GM12873 (cell line): ENCODE measurements around the gene AGPAT2.

Source experiments
- TF ChIP-seq, protein P1 (sequence below): IDR thresholded peaks from 2 replicates; pipeline ENCODE4 v1.5.1; 2012; ENCODE audit warnings: low read depth, mild to moderate bottlenecking, moderate library complexity, low read length, control low read depth; ENCODE audit not compliant: insufficient read depth; ENCODE audit errors: missing control alignments

The AGPAT2 gene

DNA sequence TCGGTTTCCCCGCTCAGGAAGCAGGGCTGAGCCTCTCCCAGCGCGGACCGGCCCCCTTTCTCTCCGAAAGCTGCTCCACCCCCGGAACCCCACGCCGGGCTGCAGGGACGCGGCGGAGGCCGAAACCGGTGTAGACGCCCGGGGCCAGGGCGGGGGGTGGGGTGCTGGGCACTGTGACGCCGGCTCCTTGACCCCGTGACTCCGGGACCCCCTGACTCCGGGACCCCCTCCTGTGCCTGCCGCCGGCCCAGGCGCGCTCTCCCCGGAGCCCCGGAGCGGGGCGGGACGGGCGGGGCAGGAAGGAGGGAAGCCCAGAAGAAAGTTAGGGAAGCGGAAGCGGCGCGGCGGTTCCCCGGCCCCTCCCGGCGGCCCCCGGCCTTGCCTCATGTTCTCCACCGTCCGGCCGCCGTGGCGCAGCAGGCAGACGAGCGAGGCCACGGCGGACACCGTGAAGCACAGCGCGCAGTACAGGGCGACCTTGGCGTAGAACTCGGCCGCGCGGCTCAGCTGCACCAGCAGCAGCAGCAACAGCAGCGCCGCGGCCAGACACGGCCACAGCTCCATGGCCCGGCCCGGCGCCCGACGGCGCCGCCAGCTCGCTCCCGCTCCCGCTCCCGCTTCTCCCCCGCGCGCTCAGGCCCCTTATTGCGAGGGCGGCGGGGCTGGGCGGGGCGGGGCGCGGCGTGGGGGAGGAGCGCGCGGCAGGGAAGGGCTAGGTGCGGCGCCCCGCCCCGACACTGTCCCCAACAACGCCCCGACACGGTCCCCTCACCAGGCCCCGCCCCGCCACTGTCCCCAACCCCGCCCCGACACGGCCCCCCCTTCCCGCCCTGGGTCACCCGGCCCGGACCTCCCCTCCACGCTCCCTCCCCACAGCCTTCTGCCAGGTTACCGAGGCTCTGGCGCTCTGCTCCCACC lies at the start of gene AGPAT2:
Gene AGPAT2, minus strand, starts transcription at position 664 of the 918 bp plus-strand sequence. Its CDS starts 100 bp downstream, at position 564.
- TF ChIP-seq, protein P1, sequence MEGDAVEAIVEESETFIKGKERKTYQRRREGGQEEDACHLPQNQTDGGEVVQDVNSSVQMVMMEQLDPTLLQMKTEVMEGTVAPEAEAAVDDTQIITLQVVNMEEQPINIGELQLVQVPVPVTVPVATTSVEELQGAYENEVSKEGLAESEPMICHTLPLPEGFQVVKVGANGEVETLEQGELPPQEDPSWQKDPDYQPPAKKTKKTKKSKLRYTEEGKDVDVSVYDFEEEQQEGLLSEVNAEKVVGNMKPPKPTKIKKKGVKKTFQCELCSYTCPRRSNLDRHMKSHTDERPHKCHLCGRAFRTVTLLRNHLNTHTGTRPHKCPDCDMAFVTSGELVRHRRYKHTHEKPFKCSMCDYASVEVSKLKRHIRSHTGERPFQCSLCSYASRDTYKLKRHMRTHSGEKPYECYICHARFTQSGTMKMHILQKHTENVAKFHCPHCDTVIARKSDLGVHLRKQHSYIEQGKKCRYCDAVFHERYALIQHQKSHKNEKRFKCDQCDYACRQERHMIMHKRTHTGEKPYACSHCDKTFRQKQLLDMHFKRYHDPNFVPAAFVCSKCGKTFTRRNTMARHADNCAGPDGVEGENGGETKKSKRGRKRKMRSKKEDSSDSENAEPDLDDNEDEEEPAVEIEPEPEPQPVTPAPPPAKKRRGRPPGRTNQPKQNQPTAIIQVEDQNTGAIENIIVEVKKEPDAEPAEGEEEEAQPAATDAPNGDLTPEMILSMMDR, result no peak

DNA sequence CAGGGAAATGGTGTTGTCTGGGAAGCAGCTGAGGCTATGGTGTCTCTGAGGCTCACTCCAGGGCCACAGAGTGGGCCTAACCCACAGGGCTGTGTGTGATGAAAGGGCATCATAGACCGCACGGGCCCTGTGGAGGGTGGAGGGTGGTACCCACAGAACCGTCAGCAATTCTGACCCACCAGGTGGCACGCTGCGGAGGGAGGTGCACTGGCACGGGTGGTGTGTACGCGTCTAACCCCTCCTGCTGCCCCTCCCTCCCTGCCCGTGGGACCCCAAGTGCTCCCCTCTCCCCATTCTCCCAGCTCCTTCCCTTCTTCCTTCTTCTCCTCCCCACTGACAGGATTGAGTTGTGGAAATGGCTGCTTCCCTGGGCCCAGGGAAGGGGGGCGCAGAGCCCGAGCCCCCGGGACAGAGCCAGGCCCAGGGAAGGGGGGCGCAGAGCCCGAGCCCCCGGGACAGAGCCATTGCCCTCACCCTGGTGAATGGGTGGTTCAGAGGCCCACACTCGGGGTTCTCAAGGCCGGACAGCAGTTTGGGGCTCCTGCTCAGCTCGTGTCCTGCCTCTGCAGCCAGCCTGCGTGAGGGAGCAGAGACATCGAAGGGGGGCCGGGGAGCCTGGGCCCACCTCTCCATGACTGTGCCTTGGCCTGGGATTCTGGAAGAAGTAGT lies 48.7 kb upstream of the AGPAT2 start:
- TF ChIP-seq, protein P1, result no peak

DNA sequence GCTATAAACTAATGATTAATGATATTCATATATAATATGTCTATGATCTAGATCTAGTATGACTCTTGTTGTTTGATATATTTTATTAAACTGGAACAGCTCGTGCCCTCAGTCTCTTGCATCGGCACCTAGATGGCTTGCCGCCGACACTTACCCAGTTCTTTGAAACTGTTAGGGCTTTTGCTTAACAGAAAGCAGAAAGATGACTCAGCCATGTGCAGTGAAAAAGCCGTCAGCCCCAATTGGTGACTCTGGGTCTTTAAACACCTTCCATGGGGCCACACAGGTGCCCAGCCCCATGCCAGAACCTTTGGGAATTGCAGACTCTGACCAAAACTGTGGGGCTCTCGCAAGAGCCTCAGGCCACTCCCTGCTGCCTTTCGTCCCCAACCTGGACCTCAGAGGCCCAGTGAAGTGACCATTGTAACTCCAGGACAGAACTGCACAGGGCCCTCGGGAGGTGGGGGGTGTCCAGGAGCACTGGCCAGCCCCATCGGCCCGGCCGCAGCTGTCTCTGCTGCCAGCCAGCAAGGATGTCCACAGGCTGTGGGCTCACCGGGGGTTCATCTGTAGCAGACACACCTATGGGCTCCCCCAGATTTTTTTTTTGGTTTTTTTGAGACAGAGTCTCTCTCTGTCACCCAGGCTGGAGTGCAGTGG lies 47.7 kb upstream of the AGPAT2 start:
- TF ChIP-seq, protein P1, result no peak

DNA sequence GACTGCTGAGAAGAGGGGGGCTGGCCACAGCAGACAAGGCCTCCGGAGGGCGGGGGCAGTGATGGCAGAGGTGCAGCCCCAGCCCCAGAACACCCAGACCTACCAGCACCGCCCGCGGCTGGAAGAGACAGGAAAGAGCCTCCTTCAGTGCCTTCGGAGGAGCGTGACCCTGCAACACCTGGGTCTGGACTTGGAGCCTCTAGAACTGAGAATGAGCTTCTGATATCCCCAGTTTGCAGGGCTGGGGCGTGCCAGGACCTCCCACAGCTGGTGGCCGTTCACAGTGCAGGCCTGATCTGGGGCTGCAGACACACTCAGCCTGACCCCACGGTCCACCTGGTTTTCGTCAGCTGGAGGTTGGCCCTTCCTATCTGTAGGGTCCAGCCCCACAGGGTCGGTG lies 46.4 kb upstream of the AGPAT2 start:
- TF ChIP-seq, protein P1, result no peak

DNA sequence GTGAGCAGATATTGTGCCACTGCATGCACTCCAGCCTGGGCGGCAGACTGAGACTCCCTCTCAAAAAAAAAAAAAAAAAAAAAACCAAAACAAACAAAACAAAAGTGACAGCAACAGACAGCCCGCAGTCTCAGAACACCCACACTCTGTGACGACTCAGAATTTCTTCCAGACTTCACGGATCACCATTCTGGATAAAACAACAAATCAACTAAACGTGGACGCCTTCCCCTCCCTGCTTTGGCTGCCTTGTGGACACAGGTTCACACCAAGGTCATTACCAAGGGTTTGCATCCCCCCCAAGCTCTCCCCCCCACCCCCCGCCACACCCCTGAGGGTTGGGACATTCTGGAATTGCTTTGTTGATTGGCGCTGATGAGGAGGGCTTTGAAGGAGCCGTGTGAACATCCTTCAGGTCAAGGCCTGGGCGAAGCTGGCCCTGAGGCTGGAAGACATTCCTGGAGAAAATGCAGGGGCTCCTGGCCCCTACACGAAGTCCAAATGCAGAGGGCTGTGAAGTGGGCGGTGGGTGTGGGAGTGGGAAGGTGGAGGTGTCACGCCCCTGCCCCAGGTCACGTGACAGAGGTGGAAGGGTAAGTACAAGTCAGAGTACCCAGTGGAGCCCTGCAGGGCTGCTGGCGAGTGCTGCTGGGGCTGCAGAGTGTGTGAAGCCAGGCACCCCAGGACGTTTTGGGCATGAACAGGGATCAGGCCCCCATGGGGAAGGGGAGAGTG lies 45.4 kb upstream of the AGPAT2 start:
- TF ChIP-seq, protein P1, result no peak

DNA sequence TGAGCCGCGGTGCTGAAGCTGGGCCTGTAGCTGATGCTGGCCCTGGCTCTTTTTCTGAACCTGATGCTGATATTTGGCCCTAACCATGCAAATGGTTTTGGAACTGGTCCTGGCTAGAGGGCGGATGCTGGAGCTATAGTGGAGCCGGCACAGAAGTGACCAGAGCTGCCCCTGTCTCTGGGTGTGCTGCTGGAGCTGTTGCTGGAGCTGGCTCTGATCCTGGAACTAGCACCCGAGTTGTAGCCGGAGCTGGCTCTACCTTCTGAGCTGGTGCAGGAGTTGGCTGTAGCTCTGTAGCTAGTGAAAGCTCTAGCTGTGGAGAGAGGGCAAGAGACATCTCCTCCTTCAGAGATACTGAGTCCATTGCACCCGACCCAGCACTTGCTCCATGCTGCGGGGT lies 42.7 kb upstream of the AGPAT2 start:
- TF ChIP-seq, protein P1, result no peak
